Parathyroid adenoma (tissue), 2 donors: ENCODE data around the gene DOK7.

Source experiments
- H2AFZ ChIP-seq: fragments of 300-600 bp; sonication (generic); one replicate; pipeline ENCODE4 v1.7.0; 2017; ENCODE audit warnings: antibody characterized with exemption, mild to moderate bottlenecking
- H3K27ac ChIP-seq: fragments of 300-600 bp; sonication (generic); one replicate; pipeline ENCODE4 v1.7.0; 2017
- H3K27me3 ChIP-seq: fragments of 300-600 bp; sonication (generic); one replicate; pipeline ENCODE4 v1.7.0; 2017; ENCODE audit warnings: low read length; ENCODE audit not compliant: control insufficient read depth, insufficient read depth
- H3K36me3 ChIP-seq: fragments of 300-600 bp; sonication (generic); one replicate; pipeline ENCODE4 v1.7.0; 2017; ENCODE audit warnings: low read length; ENCODE audit not compliant: control insufficient read depth, insufficient read depth
- H3K4me1 ChIP-seq: fragments of 300-600 bp; sonication (generic); one replicate; pipeline ENCODE4 v1.7.0; 2017; ENCODE audit warnings: control low read depth
- H3K4me2 ChIP-seq: fragments of 300-600 bp; sonication (generic); one replicate; pipeline ENCODE4 v1.7.0; 2017; ENCODE audit warnings: low read length
- H3K4me3 ChIP-seq: fragments of 300-600 bp; sonication (generic); one replicate; pipeline ENCODE4 v1.7.0; 2017; ENCODE audit warnings: low read depth, low read length
- H3K79me2 ChIP-seq: fragments of 300-600 bp; sonication (generic); one replicate; pipeline ENCODE4 v1.7.0; 2017; ENCODE audit warnings: control low read depth
- H3K9ac ChIP-seq: fragments of 300-600 bp; sonication (generic); one replicate; pipeline ENCODE4 v1.7.0; 2017; ENCODE audit warnings: mild to moderate bottlenecking
- H3K9me3 ChIP-seq: fragments of 300-600 bp; sonication (generic); one replicate; pipeline ENCODE4 v1.7.0; 2017; ENCODE audit warnings: low read length; ENCODE audit not compliant: control insufficient read depth
- CTCF ChIP-seq: fragments of 300-600 bp; sonication (generic); IDR thresholded peaks from one replicate; pipeline ENCODE4 v1.7.0; 2017; ENCODE audit warnings: antibody characterized with exemption, mild to moderate bottlenecking
- donor health status: primary hyperparathyroidism.

DOK7 gene

GRCh38 chr4:3476936-3477749 lies 14.0 kb downstream of the DOK7 start:
- Histone ChIP-seq H3K36me3 (no peaks in the 10 kb centered on the region), H3K4me2 (no peak overlapping the region), H3K9me3 (no peaks in the 10 kb centered on the region), H3K4me1 (no peaks in the 10 kb centered on the region), H3K9ac (no peak overlapping the region), H3K27ac (no peak overlapping the region), H3K27me3 (no peaks in the 10 kb centered on the region), H3K4me3 (no peak overlapping the region), H3K79me2 (no peaks in the 10 kb centered on the region), H2AFZ (no peak overlapping the region)
- no peak for TF ChIP-seq CTCF

GRCh38 chr4:3477750-3478430 lies 14.8 kb downstream of the DOK7 start:
- Histone ChIP-seq H3K27ac (no peak overlapping the region), H2AFZ (no peak overlapping the region), H3K79me2 (no peaks in the 10 kb centered on the region), H3K4me1 (no peaks in the 10 kb centered on the region), H3K27me3 (no peaks in the 10 kb centered on the region), H3K9me3 (no peaks in the 10 kb centered on the region), H3K4me2 (no peak overlapping the region), H3K36me3 (no peaks in the 10 kb centered on the region), H3K9ac (no peak overlapping the region), H3K4me3 (no peak overlapping the region)
- TF ChIP-seq CTCF, result no peak

- Histone ChIP-seq H3K9ac (no peak overlapping the region), H3K4me2 (no peak overlapping the region), H3K27me3 (no peaks in the 10 kb centered on the region), H3K4me3 (no peak overlapping the region), H3K9me3 (no peaks in the 10 kb centered on the region), H2AFZ (no peak overlapping the region), H3K4me1 (no peaks in the 10 kb centered on the region), H3K36me3 (no peaks in the 10 kb centered on the region), H3K27ac (no peak overlapping the region), H3K79me2 (no peaks in the 10 kb centered on the region)
- TF ChIP-seq CTCF, result no peak
Observed at GRCh38 chr4:3478446-3479357, 15.6 kb downstream of the DOK7 start.

GRCh38 chr4:3479358-3480101 lies 16.4 kb downstream of the DOK7 start:
- Histone ChIP-seq H3K4me2 (no peak overlapping the region), H2AFZ (no peak overlapping the region), H3K4me1 (no peaks in the 10 kb centered on the region), H3K9ac (no peak overlapping the region), H3K79me2 (no peaks in the 10 kb centered on the region), H3K4me3 (no peak overlapping the region), H3K9me3 (no peaks in the 10 kb centered on the region), H3K27ac (no peak overlapping the region), H3K27me3 (no peaks in the 10 kb centered on the region), H3K36me3 (no peaks in the 10 kb centered on the region)
- TF ChIP-seq CTCF, result no peak
